Measurements from ENCODE around the gene HDAC1. TPM values are rescaled to one million over a fixed set of nuclear protein-coding genes. Genes with fewer than 3 reads are reported as not detected.

The HDAC1 gene
- total and polyA plus RNA-seq, 2 of the 4 experiments (the other 2 are of a cell fraction): 95.5 to 139 TPM

GRCh38 chr1:32364836-32365235, 73.0 kb downstream of the HDAC1 start:
- ChIA-PET POLR2A (ENCODE audit: unreplicated experiment) (no interaction called here), CTCF (no interaction called here)
- Histone ChIP-seq H3K4me1 (ENCODE audit: control insufficient read depth, insufficient read depth, low read length) (no peaks in the 10 kb centered on the region), H3K18ac (ENCODE audit: low read depth, low read length) (no peak overlapping the region), H3K14ac (replicated peaks; ENCODE audit: low read depth, low read length) (no peak overlapping the region), H4K5ac (ENCODE audit: low read depth, low read length) (no peak overlapping the region), H3K56ac (ENCODE audit: extremely low read depth, insufficient read depth, low read length) (0 out of 2 replicates have a peak overlapping the region, but pooled peaks have one; percentile 3), H2BK20ac (ENCODE audit: low read depth, low read length) (no peak overlapping the region), H3K27ac (ENCODE audit: insufficient read depth, low read length) (no peak overlapping the region), H3K4me2 (ENCODE audit: low read depth, low read length) (no peak overlapping the region), H2AFZ (replicated peaks; ENCODE audit: low read length, poor library complexity) (no peak overlapping the region), H2AK5ac (ENCODE audit: low read depth, low read length) (no peak overlapping the region), H2BK5ac (ENCODE audit: low read depth, low read length, poor library complexity, severe bottlenecking) (no peak overlapping the region), H3K79me1 (ENCODE audit: low read depth in 1 of 2, low read length in 2 of 2) (peaks cover 0 to 7% of the 10 kb centered on the region in 2 experiments; a peak in 1 of 4 replicates), H3K23ac (ENCODE audit: low read depth, low read length) (no peak overlapping the region), H2BK120ac (ENCODE audit: low read depth, low read length) (no peak overlapping the region), H4K91ac (ENCODE audit: insufficient read depth, low read depth, low read length) (no peak overlapping the region), H3K4me3 (ENCODE audit: insufficient read depth, low read depth, low read length) (no peak overlapping the region), H3K27me3 (ENCODE audit: control insufficient read depth, insufficient read depth, low read length) (no peaks in the 10 kb centered on the region), H2AK9ac (replicated peaks; ENCODE audit: low read depth, low read length, poor library complexity) (no peak overlapping the region), H3K9ac (ENCODE audit: low read depth, low read length) (no peak overlapping the region), H3K36me3 (ENCODE audit: control insufficient read depth, insufficient read depth, low read length) (peaks cover 45% of the 10 kb centered on the region), H3K9me1 (ENCODE audit: insufficient read depth, low read length) (0 out of 2 replicates have a peak, but pooled peaks cover 4% of the 10 kb centered on the region), H3K9me3 (ENCODE audit: control insufficient read depth, insufficient read depth, low read length) (no peaks in the 10 kb centered on the region), H4K20me1 (ENCODE audit: insufficient read depth, low read length) (no peaks in the 10 kb centered on the region; the same call in 1 of the 2 replicates), H4K8ac (ENCODE audit: low read depth in 2 of 2, low read length in 2 of 2) (no peak overlapping the region), H3K4ac (ENCODE audit: low read depth, low read length) (no peak overlapping the region), H2BK15ac (ENCODE audit: low read depth, low read length) (no peak overlapping the region)
- ATAC-seq (ENCODE audit: low read depth) (no peak), DNase-seq (no peak)
- dilution Hi-C loops (cut with HindIII; ENCODE audit: low sequenced_read_pairs, unreplicated experiment) (no loop called here), in situ Hi-C loops (cut with MboI; ENCODE audit: low sequenced_read_pairs) (no loop called here), intact Hi-C loops (cut with micrococcal nuclease) (no loop called here)
- no TSS peak for BruUV-seq (replicated peaks)
- TF ChIP-seq ELK1 (IDR thresholded peaks at IDR 0.05; ENCODE audit: borderline replicate concordance, low read depth, low read length) (no peak), RCOR1 (IDR thresholded peaks at IDR 0.05; ENCODE audit: insufficient replicate concordance, low read length) (no peak)
- WGBS, 2 experiments (ENCODE audit: extremely low coverage in 2 of 2, insufficient read length in 1 of 2): no CpG with 5 or more reads among the region's 5 CpGs

Data from IMR-90 (cell line).